Suprapubic skin (tissue), 4 donors: ENCODE results near the gene CTXN1. TPM values are rescaled to one million over a fixed set of nuclear protein-coding genes. Genes with fewer than 3 reads are reported as not detected.
A peak's percentile ranks its signal among the peaks of the same experiment; 100 is the strongest.

Experiments used
- DNase-seq, 2 donors: peaks; one replicate each; pipeline ENCODE4 v3.0.0-alpha.2; 2019; ENCODE audit warnings: low spot score in 2 of 2
- H3K27ac ChIP-seq: fragments of 200-600 bp; sonication (generic); one replicate; pipeline ENCODE4 v1.5.1; 2019
- H3K27me3 ChIP-seq: fragments of 200-600 bp; sonication (generic); one replicate; pipeline ENCODE4 v1.5.1; 2019
- H3K36me3 ChIP-seq: fragments of 200-600 bp; sonication (generic); one replicate; pipeline ENCODE4 v1.5.1; 2019
- H3K4me1 ChIP-seq: fragments of 200-600 bp; sonication (generic); one replicate; pipeline ENCODE4 v1.5.1; 2019
- H3K4me3 ChIP-seq: fragments of 200-600 bp; sonication (generic); one replicate; pipeline ENCODE4 v1.5.1; 2019; ENCODE audit warnings: mild to moderate bottlenecking
- H3K9me3 ChIP-seq: fragments of 200-600 bp; sonication (generic); one replicate; pipeline ENCODE4 v1.5.1; 2019
- EP300 ChIP-seq: sonication (generic); formaldehyde crosslinking; IDR thresholded peaks from one replicate; pipeline ENCODE4 v1.6.1; 2017; ENCODE audit warnings: antibody characterized with exemption
- POLR2A ChIP-seq, 2 donors: fragments of 450-650 bp; IDR thresholded peaks; one replicate each; pipeline ENCODE4 v1.6.1; 2017; ENCODE audit warnings: antibody characterized with exemption in 2 of 2, mild to moderate bottlenecking in 2 of 2, moderate library complexity in 2 of 2
- POLR2AphosphoS5 ChIP-seq, 3 donors: sonication (generic); formaldehyde crosslinking; IDR thresholded peaks; one replicate each; pipeline ENCODE4 v1.6.1; 2017; ENCODE audit warnings: antibody characterized with exemption in 3 of 3
- WGBS: methylation state at CpG from one replicate; pipeline ENCODE4 v1.1.5; 2018; 5-methylcytosine and 5-hydroxymethylcytosine counted together
- total RNA-seq, 4 donors: library from RNA; depleted of rRNA; stranded (reverse); fragments of >200 nt; gene quantifications; one replicate each; pipeline ENCODE4 v1.1.0, GENCODE V29; 2016
- TF ChIP-seq, protein P1 (sequence below), 2 donors: fragments of 200-600 bp in 1 of 2; fragments of 450-650 bp in 1 of 2; sonication (generic) in 1 of 2; IDR thresholded peaks; one replicate each; pipeline ENCODE4 v1.5.1; 2016 to 2019; ENCODE audit warnings: antibody characterized with exemption in 2 of 2, mild to moderate bottlenecking in 1 of 2, moderate library complexity in 1 of 2

The CTXN1 gene
- 1 to 10 TPM; 1.2 to 3.6 (median 2.6) TPM for total RNA-seq

DNA sequence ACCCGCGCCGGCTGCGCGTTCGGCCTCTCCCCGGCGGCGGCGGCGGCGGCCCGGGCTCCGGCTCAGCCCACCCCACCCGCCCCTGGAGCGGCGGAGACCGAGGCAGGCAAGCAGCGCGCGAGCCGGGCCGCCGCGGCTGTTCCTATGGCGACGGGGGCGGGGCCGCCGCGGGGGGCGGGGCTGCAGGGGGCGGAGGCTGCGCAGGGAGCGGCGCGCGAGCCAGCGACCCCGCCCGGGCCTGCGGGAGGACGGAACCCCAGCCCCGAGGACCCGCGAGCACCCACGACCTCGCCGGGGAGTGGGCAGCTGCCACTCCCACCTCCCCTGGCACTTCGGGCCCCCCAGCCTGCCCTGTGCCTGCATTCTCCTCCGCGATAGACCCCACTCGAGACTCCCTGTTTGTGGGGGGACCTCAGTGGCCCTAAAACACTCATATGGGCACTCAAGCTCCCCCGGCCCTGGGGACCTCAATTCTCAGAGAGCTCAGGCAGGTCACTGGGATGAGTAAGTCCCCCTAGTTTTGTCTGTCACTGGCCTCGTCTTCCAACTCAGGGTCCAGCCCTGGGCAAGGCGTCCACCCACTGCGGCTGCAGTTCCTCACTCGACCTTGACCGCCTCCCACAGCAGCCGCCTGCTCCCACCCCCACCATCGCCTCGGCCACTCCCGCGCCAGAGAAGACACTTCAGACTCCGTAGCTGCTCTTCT, at the start of gene CTXN1:
CTXN1 (minus strand) TSS at position 115 of the 706 bp plus-strand sequence. CDS start 597 bp downstream, outside the sequence.
- Histone ChIP-seq H3K4me1 (peaks cover 81% of the 10 kb centered on the region), H3K9me3 (no peaks in the 10 kb centered on the region), H3K27me3 (no peaks in the 10 kb centered on the region), H3K27ac (peak within 1 kb of the TSS; percentile 7), H3K36me3 (peaks cover 26% of the 10 kb centered on the region), H3K4me3 (peak within 1 kb of the TSS; percentile 66)
- DNase-seq: peak in 1 of 2 donors; percentile 72
- TF ChIP-seq POLR2AphosphoS5 (IDR thresholded peaks at IDR 0.05) (no peak), POLR2A (IDR thresholded peaks at IDR 0.05) (no peak), EP300 (no peak)
- TF ChIP-seq, protein P1, sequence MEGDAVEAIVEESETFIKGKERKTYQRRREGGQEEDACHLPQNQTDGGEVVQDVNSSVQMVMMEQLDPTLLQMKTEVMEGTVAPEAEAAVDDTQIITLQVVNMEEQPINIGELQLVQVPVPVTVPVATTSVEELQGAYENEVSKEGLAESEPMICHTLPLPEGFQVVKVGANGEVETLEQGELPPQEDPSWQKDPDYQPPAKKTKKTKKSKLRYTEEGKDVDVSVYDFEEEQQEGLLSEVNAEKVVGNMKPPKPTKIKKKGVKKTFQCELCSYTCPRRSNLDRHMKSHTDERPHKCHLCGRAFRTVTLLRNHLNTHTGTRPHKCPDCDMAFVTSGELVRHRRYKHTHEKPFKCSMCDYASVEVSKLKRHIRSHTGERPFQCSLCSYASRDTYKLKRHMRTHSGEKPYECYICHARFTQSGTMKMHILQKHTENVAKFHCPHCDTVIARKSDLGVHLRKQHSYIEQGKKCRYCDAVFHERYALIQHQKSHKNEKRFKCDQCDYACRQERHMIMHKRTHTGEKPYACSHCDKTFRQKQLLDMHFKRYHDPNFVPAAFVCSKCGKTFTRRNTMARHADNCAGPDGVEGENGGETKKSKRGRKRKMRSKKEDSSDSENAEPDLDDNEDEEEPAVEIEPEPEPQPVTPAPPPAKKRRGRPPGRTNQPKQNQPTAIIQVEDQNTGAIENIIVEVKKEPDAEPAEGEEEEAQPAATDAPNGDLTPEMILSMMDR (IDR thresholded peaks at IDR 0.05): no peak
- WGBS: 16% methylated on average over 34 of the region's 65 CpGs

DNA sequence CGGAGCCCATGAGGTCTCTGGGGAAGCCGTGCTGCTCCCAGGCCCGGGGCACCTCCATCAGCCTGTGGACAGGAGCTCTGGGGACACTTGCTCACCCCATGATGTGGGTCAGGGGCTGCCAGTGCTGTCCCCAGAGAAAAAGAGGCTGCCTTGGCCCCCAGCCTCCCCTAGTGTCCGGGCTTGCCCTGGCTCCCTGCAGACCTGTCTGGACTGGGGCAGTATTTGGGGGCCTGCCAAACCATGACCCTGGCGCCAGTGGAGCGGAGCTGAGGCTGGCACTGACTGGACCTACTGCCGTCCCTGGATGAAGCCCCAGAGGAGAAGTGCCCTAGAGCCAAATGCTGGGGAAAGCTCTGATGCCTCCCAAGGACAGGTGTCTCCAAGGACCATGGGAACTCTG, 49.1 kb upstream of the CTXN1 start:
- no peaks in the 10 kb centered on the region for H3K27me3 ChIP-seq
- H3K27ac ChIP-seq: no peak overlapping the region
- H3K4me3 ChIP-seq: no peak overlapping the region
- TF ChIP-seq POLR2AphosphoS5 (IDR thresholded peaks at IDR 0.05) (no peak), EP300 (no peak), POLR2A (IDR thresholded peaks at IDR 0.05) (no peak)
- TF ChIP-seq, protein P1 (IDR thresholded peaks at IDR 0.05): no peak
- no peaks in the 10 kb centered on the region for H3K9me3 ChIP-seq
- WGBS: 83% methylated on average over 1 of the region's 7 CpGs
- peaks cover 84% of the 10 kb centered on the region for H3K36me3 ChIP-seq
- no peak for DNase-seq
- H3K4me1 ChIP-seq: peaks cover 8% of the 10 kb centered on the region

DNA sequence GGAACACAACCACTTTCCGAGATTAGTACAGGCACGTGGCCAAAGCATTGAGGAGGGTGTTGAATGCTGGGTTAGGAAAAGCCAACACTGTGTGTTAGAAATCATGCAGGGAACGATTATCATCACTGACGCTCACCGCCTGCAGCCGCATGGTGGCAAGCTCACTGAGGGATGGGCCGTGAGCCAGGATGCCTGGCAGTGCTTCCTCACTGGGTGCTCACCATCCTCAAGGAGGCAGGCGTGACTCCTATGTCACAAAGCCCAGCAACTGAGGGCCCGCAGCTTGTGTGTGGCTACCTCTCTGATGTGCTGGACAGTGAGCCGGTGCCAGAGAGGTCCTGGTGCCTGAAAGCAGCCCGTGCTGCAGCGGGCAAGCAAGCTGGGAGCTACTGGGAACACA, 47.9 kb upstream of the CTXN1 start:
- Histone ChIP-seq H3K4me3 (no peak overlapping the region), H3K4me1 (peaks cover 7% of the 10 kb centered on the region), H3K9me3 (no peaks in the 10 kb centered on the region), H3K27ac (no peak overlapping the region), H3K36me3 (peaks cover 83% of the 10 kb centered on the region), H3K27me3 (no peaks in the 10 kb centered on the region)
- DNase-seq: no peak
- 78% methylated on average over 7 of the region's 12 CpGs for WGBS
- TF ChIP-seq, protein P1 (IDR thresholded peaks at IDR 0.05): no peak
- TF ChIP-seq POLR2A (IDR thresholded peaks at IDR 0.05): no peak
- no peak for TF ChIP-seq EP300
- no peak for TF ChIP-seq POLR2AphosphoS5 (IDR thresholded peaks at IDR 0.05)

DNA sequence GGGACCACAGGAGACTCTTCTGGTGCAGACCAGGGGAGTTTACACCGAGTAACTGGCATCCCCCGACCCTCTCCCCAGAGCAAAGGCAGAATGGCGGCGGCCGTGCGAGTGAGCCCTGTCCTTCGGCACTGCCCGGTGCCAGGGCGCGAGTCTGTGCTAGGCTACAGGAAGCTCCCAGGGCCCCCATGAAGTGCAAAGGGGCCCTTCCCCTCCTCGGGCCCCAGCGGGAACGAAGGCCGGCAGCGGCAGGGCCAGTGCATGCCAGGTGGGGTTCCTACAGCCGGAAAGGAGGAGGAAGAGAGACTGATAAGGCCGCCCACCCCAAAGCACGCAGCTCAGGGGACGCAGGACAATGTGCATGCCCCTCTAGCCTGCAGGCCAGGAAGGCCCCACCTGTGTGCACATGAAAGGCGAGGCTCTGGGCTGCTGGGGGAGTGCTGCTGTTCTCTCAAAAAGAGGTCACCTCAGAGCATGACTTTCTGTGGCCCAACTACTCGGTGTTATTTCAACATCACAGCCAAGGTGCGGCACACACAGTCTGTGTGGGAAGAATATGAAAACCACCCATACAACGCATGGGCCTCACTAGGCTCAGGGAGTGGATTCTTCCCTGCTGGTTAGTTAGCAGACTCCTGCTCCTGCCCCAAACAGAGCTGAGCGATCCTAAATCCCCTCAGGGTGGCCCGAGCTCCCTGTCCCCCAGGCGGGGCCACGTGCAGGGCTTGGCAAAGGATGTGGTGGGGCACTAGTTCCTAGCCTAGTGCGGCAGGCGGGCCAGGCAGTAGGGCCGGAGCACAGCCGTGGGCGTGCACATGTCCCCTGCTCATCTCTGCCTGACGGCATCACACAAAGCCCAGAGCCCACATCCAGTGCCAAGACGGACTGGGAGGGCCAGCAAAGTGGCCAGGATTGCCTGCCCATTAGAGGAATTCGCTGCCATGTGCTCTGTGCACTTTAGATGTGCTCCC, 45.9 kb upstream of the CTXN1 start:
- Histone ChIP-seq H3K36me3 (peaks cover 82% of the 10 kb centered on the region), H3K27ac (no peak overlapping the region), H3K4me3 (no peak overlapping the region), H3K9me3 (no peaks in the 10 kb centered on the region), H3K27me3 (no peaks in the 10 kb centered on the region), H3K4me1 (no peaks in the 10 kb centered on the region)
- no peak for TF ChIP-seq POLR2AphosphoS5 (IDR thresholded peaks at IDR 0.05)
- no peak for DNase-seq
- 95% methylated on average over 3 of the region's 35 CpGs for WGBS

GRCh38 chr19:7970716-7971448, 44.9 kb upstream of the CTXN1 start:
- WGBS: 78% methylated on average over 6 of the region's 12 CpGs
- Histone ChIP-seq H3K27ac (no peak overlapping the region), H3K27me3 (no peaks in the 10 kb centered on the region), H3K36me3 (peaks cover 85% of the 10 kb centered on the region), H3K4me3 (no peak overlapping the region), H3K9me3 (no peaks in the 10 kb centered on the region), H3K4me1 (no peaks in the 10 kb centered on the region)
- no peak for TF ChIP-seq EP300
- TF ChIP-seq, protein P1 (IDR thresholded peaks at IDR 0.05): peak; percentile 11 to 69
- DNase-seq: no peak
